Activated CD4-positive, alpha-beta T cell treated with anti-CD3 and anti-CD28 coated beads, Interleukin-10, Interleukin-2, amounts not matched to agents 100 ng/mL and 50 ng/mL, durations not matched to agents 16 hours and 8 hours (primary cell): ENCODE results near the gene FALEC.
A peak's percentile ranks its signal among the peaks of the same experiment; 100 is the strongest.

ENCODE experiments used
- DNase-seq: peaks from one replicate; pipeline ENCODE4 v3.0.0-alpha.2; 2020

Gene FALEC

DNA sequence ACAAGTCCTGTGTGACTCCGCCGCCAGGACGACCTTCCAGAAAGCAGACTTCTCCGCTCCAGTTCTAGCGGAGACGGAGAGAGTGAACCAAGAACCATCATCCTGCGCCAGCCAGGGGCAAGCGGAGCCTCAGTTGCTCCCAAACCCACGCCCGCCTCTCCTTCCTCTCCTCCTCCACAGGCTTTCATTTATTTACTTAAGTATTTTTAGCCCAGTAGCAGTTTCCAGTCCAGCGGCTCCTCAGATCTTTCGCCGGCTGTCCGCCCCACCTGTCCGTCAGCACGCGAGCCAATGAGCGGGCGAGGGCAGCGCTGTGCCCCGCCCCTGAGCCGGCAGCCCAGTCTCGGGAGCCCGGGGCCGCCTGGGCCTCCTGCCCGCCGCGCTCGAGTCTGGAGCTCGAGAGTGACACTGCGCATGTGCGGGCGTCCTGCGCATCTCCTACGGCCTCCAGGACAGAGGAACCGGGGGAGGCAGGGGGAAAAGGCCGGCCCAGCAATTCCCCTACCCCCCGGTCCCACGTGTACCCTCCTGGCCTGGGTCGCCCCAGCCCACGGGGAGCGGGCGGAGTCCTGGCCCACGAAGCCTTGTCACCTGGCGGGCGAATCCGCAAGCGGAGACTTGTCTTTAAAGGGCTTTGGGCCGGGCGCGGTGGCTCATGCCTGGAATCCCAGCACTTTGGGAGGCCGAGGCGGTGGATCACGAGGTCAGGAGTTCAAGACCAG lies at the start of gene FALEC:
Gene FALEC, plus strand, starts transcription at position 425 of the 722 bp plus-strand sequence.
- DNase-seq, result peak; percentile 97

GRCh38 chr1:150466964-150467363 lies 48.6 kb upstream of the FALEC start:
- no peak for DNase-seq

- DNase-seq, result no peak
Measured at GRCh38 chr1:150469291-150469690, 46.3 kb upstream of the FALEC start.

- DNase-seq, result no peak
Measured at GRCh38 chr1:150472601-150473200, 42.9 kb upstream of the FALEC start.

- no peak for DNase-seq
Measured at GRCh38 chr1:150473659-150474058, 41.9 kb upstream of the FALEC start.

GRCh38 chr1:150474869-150475268 lies 40.7 kb upstream of the FALEC start:
- no peak for DNase-seq

DNA sequence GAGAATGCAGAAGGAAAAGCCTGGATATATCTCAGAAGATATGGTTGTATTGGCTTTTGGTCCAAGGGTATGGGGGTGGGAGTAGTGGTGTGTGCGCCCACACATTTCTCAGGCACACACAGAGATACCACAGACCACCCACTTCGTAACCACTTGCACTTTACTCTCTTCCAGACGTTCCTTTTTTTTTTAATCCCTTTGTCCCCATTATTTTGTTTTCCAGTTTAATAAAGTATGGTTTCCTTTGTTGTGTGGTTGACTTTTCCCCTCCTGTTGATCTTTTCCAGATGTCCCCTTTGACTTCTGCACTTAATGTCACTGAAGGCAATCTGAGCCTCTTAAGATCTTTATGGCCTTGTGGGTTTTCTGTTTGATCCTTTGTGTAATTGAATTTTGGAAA lies 38.8 kb upstream of the FALEC start:
- DNase-seq, result no peak

DNA sequence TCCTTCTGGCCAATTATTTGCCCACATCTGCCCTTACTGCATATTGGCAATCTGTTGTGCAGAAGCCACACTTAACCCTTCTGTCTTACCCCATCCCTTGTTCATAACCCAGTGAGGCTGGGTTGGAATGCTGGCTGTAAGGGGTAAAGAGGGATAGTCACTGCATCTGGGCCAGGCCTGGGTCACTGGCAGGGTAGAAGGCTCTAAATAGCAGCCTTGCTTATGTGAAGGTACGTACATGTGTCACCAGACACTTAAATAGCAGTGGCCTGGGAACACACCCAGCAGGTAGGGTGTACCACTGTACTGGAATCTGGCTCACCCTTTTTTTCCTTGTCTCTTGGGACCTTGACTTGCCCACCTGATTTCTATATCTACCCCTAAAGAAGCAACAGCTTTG lies 38.2 kb upstream of the FALEC start:
- DNase-seq, result no peak

- DNase-seq, result no peak
Measured at GRCh38 chr1:150477733-150478132, 37.8 kb upstream of the FALEC start.

- DNase-seq, result no peak
Measured at GRCh38 chr1:150479370-150479769, 36.2 kb upstream of the FALEC start.

DNA sequence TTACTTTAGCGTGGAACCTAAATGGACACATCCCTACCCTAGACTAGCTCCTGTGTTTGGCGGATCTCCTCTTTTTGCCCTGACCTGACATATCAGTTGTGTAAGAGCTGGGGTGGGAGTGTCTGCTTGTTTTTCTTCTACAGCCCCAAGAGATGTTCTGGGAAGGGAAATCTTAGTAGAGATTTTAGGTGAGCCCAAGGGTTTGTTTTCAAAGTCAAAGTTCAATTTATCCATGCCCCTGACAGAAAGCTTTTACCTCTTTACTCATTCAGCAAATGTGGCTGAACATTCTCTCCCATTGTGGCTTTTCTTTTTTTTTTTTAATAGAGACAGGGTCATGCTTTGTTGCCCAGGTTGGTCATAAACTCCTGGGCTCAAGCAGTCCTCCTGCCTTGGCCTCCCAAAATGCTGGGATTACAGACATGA lies 35.6 kb upstream of the FALEC start:
- DNase-seq, result no peak

GRCh38 chr1:150484431-150484830 lies 31.1 kb upstream of the FALEC start:
- DNase-seq, result no peak

GRCh38 chr1:150484861-150485260 lies 30.7 kb upstream of the FALEC start:
- peak; percentile 13 for DNase-seq

- DNase-seq, result peak; percentile 99
Measured at GRCh38 chr1:150486966-150487762, 28.4 kb upstream of the FALEC start, which contains the start of gene TARS2. TARS2 (plus strand) TSS chr1:150487419; CDS start chr1:150487451, 32 bp downstream.

- peak; percentile 10 for DNase-seq
Measured at GRCh38 chr1:150487763-150488115, 27.8 kb upstream of the FALEC start.

DNA sequence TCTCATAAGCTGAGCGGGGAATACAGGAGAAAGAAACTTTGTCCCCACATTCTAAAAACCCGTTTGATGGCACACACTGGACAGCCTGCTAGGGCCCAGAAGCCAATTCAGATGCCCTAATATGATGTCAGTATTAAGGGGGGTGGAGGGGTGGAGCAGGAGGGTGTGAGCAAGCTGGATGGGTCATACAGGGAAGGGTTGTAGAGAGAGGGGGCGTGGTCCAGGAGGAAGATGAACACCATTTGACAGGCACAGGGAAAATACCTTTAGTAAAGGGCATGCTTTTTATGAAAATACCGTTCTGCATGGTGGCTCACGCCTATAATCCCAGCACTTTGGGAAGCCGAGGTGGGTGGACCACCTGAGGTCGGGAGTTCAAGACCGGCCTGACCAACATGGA lies 22.4 kb upstream of the FALEC start:
- no peak for DNase-seq

- DNase-seq, result no peak
Measured at GRCh38 chr1:150498342-150498741, 17.2 kb upstream of the FALEC start.

GRCh38 chr1:150505431-150505830 lies 10.1 kb upstream of the FALEC start:
- DNase-seq, result no peak

GRCh38 chr1:150507912-150508864 lies 7.4 kb upstream of the FALEC start, which contains the start of gene ECM1:
ECM1 (plus strand) TSS chr1:150508109; CDS start chr1:150508210, 101 bp downstream.
- peak; percentile 14 for DNase-seq

DNA sequence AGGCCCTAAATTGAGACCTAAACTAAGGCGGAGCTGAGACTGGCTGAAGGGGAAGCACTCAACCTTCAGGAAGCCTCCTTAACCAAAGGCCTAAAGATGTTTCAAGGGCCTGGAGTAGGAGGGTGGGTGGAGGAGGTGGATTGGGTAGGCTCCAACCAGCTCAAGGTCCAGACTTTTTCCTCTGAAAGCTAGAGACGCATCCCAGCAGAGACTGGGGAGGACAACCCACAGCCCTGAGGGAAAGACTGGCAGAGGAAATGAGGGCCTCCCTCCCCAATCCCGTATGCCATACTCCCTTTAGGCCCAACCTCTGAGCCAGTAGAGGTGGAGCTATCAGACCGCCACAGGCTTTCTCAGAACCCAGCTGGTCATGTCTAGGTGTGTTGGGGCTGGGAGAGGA lies 6.6 kb upstream of the FALEC start:
- DNase-seq, result no peak

DNA sequence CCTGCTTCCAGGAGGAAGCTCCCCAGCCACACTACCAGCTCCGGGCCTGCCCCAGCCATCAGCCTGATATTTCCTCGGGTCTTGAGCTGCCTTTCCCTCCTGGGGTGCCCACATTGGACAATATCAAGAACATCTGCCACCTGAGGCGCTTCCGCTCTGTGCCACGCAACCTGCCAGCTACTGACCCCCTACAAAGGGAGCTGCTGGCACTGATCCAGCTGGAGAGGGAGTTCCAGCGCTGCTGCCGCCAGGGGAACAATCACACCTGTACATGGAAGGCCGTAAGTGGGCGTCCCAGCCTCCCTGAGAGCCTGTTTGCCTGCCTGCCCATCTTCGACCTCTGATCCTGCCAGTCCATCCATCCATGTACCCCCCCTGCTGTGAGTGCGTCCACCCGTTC lies 4.0 kb upstream of the FALEC start:
- no peak for DNase-seq

GRCh38 chr1:150511985-150512660 lies 3.4 kb upstream of the FALEC start:
- no peak for DNase-seq
